OCI-LY7 (cell line): ENCODE results near the gene DRD5. TPM values are rescaled to one million over a fixed set of nuclear protein-coding genes. Genes with fewer than 3 reads are reported as not detected.
"Not testable (repeated sequence)": the region's sequence is repeated elsewhere in the genome, so short reads cannot be mapped to it uniquely, and the experiment has no call there.

Source experiments
- BruUV-seq: library from RNA; stranded (reverse); fragments of 400-500 nt; replicated peaks from 2 replicates; lab custom pipeline; 2021; lab: Mats Ljungman, UMichigan
- CTCF ChIA-PET: fragments of 300-600 bp; sonication (Branson Sonifier 250); formaldehyde crosslinking; loops from one replicate; lab custom pipeline; 2022; ENCODE audit warnings: antibody characterized with exemption; ENCODE audit not compliant: unreplicated experiment; lab: Charles Lee
- POLR2A ChIA-PET: fragments of 300-600 bp; sonication (Branson Sonifier 250); formaldehyde crosslinking; loops from one replicate; lab custom pipeline; 2022; ENCODE audit warnings: antibody characterized with exemption; lab: Charles Lee
- DNase-seq: peaks from one replicate; pipeline ENCODE4 v3.0.0-alpha.2; 2015; ENCODE audit warnings: low spot score
- H2AFZ ChIP-seq: fragments of 200-600 bp; sonication (generic), shearing (Covaris generic); 2 replicates; pipeline ENCODE4 v1.6.1; 2014; ENCODE audit warnings: mild to moderate bottlenecking, antibody characterized with exemption, low read length, moderate library complexity
- H3K27ac ChIP-seq: fragments of 200-600 bp; sonication (generic); 2 replicates; pipeline ENCODE4 v1.5.1; 2014; ENCODE audit warnings: mixed run types, low read depth, mild to moderate bottlenecking, moderate library complexity, low read length, inconsistent platforms; ENCODE audit not compliant: poor library complexity, severe bottlenecking
- H3K36me3 ChIP-seq: fragments of 200-600 bp; sonication (generic); 2 replicates; pipeline ENCODE4 v1.6.1; 2014; ENCODE audit warnings: mild to moderate bottlenecking, antibody characterized with exemption, low read length, moderate library complexity, mixed read lengths; ENCODE audit not compliant: insufficient read depth
- H3K4me1 ChIP-seq: fragments of 200-600 bp; sonication (generic); 2 replicates; pipeline ENCODE4 v1.5.1; 2014; ENCODE audit warnings: mild to moderate bottlenecking, low read length; ENCODE audit not compliant: insufficient read depth, poor library complexity, severe bottlenecking
- H3K4me2 ChIP-seq: fragments of 200-600 bp; sonication (generic); 2 replicates; pipeline ENCODE4 v1.6.1; 2014; ENCODE audit warnings: mild to moderate bottlenecking, low read length
- H3K4me3 ChIP-seq: fragments of 200-600 bp; sonication (generic); 2 replicates; pipeline ENCODE4 v1.5.1; 2014; ENCODE audit warnings: mild to moderate bottlenecking, low read depth, low read length; ENCODE audit not compliant: poor library complexity, severe bottlenecking
- H3K79me2 ChIP-seq: fragments of 200-600 bp; sonication (generic); 2 replicates; pipeline ENCODE4 v1.6.1; 2016; ENCODE audit warnings: low read depth, mild to moderate bottlenecking, low read length, moderate library complexity, mixed read lengths; ENCODE audit not compliant: insufficient read depth
- H3K9me2 ChIP-seq: fragments of 200-600 bp; sonication (generic); 2 replicates; pipeline ENCODE4 v1.6.1; 2016; ENCODE audit warnings: mild to moderate bottlenecking, low read length, mixed read lengths; ENCODE audit not compliant: insufficient read depth
- H3K9me3 ChIP-seq: fragments of 200-600 bp; sonication (generic); 2 replicates; pipeline ENCODE4 v1.6.1; 2014; ENCODE audit warnings: mild to moderate bottlenecking, mixed run types, low read length, mixed read lengths
- H4K20me1 ChIP-seq: fragments of 200-600 bp; sonication (generic); 2 replicates; pipeline ENCODE4 v1.6.1; 2014; ENCODE audit warnings: mild to moderate bottlenecking, antibody characterized with exemption, low read length, moderate library complexity, mixed read lengths; ENCODE audit not compliant: insufficient read depth
- CTCF ChIP-seq: fragments of 200-600 bp; sonication (generic); conservative IDR thresholded peaks from 2 replicates; pipeline ENCODE4 v1.5.1; 2014; ENCODE audit warnings: mild to moderate bottlenecking, antibody characterized with exemption, low read length, moderate library complexity, mixed read lengths
- EZH2phosphoT487 ChIP-seq: fragments of 200-600 bp; sonication (generic); IDR thresholded peaks from 2 replicates; pipeline ENCODE4 v1.6.1; 2018; ENCODE audit warnings: low read depth, borderline replicate concordance, mild to moderate bottlenecking, mixed run types, antibody characterized with exemption, low read length, moderate library complexity, mixed read lengths
- intact Hi-C: fragments of 100-400 bp; cut with micrococcal nuclease; formaldehyde crosslinking; loops from one replicate; pipeline ENCODE4 v1.10.0; 2022; ENCODE audit not compliant: unreplicated experiment
- total RNA-seq, 2 experiments: library from RNA; depleted of rRNA in 1 of 2; stranded (reverse); fragments of >200 nt in 1 of 2; shearing (Covaris generic) in 1 of 2; gene quantifications; 2 replicates each; pipeline ENCODE4 v1.2.3, GENCODE V29; 2014 to 2022

Gene DRD5
- total RNA-seq, 2 experiments from 2014 or later = not detected

GRCh38 chr4:9792381-9792780, 10.9 kb downstream of the DRD5 start:
- Histone ChIP-seq H3K4me3 (no peak overlapping the region), H3K4me1 (no peaks in the 10 kb centered on the region), H3K27ac (no peak overlapping the region), H3K36me3 (no peaks in the 10 kb centered on the region), H2AFZ (no peak overlapping the region), H3K9me3 (no peaks in the 10 kb centered on the region), H3K79me2 (no peaks in the 10 kb centered on the region), H3K9me2 (no peaks in the 10 kb centered on the region), H4K20me1 (no peaks in the 10 kb centered on the region), H3K4me2 (no peak overlapping the region)
- TF ChIP-seq CTCF (no peak), EZH2phosphoT487 (no peak)
- DNase-seq = no peak
- intact Hi-C loops = no loop called here
- no TSS peak for BruUV-seq
- ChIA-PET CTCF (no interaction called here), POLR2A (interaction anchor here (0.9 kb wide), 1 partner anchor 608 kb away, joined by 5 read pairs; no protein-coding TSS in a partner anchor)

- H3K79me2 ChIP-seq, H3K4me3 ChIP-seq, BruUV-seq, H3K9me3 ChIP-seq, H4K20me1 ChIP-seq, CTCF ChIA-PET, intact Hi-C loops, POLR2A ChIA-PET, H3K9me2 ChIP-seq, H3K4me1 ChIP-seq, DNase-seq, H3K36me3 ChIP-seq, H2AFZ ChIP-seq, H3K27ac ChIP-seq, H3K4me2 ChIP-seq: not testable (repeated sequence)
Measured at GRCh38 chr4:9796641-9797040, 15.2 kb downstream of the DRD5 start.

GRCh38 chr4:9800848-9801247, 19.4 kb downstream of the DRD5 start:
- BruUV-seq = no TSS peak
- Histone ChIP-seq H3K36me3 (no peaks in the 10 kb centered on the region), H3K79me2 (no peaks in the 10 kb centered on the region), H3K4me3 (no peak overlapping the region), H3K27ac (no peak overlapping the region), H3K4me2 (no peak overlapping the region), H3K9me3 (no peaks in the 10 kb centered on the region), H3K4me1 (no peaks in the 10 kb centered on the region), H4K20me1 (no peaks in the 10 kb centered on the region), H2AFZ (no peak overlapping the region), H3K9me2 (no peaks in the 10 kb centered on the region)
- ChIA-PET CTCF (no interaction called here), POLR2A (no interaction called here)
- DNase-seq = no peak
- TF ChIP-seq EZH2phosphoT487 (no peak), CTCF (no peak)
- intact Hi-C loops = no loop called here
